ENCODE measurements around the gene TIPARP. TPM values are rescaled to one million over a fixed set of nuclear protein-coding genes. Genes with fewer than 3 reads are reported as not detected.
"Not testable (repeated sequence)": the region's sequence is repeated elsewhere in the genome, so short reads cannot be mapped to it uniquely, and the experiment has no call there.

TIPARP gene
- total RNA-seq, 1 experiment from 2014 or later, result 116 TPM

- POLR2A ChIA-PET (ENCODE audit: low non-redundant PET), result no interaction called here
- intact Hi-C loops (cut with micrococcal nuclease; ENCODE audit: unreplicated experiment), result no loop called here
- Histone ChIP-seq H3K4me3 (ENCODE audit: low read depth, low read length, poor library complexity, severe bottlenecking) (no peak overlapping the region), H3K9me3 (ENCODE audit: low read depth, low read length, poor library complexity, severe bottlenecking) (no peaks in the 10 kb centered on the region), H3K27me3 (replicated peaks; ENCODE audit: insufficient read depth, low read depth, low read length, poor library complexity) (no peaks in the 10 kb centered on the region), H3K27ac (ENCODE audit: low read depth, low read length, poor library complexity, severe bottlenecking) (no peak overlapping the region), H3K4me1 (ENCODE audit: insufficient read depth, low read length, poor library complexity, severe bottlenecking) (peaks cover 16% of the 10 kb centered on the region), H3K36me3 (ENCODE audit: insufficient read depth, low read length, poor library complexity, severe bottlenecking) (no peaks in the 10 kb centered on the region)
- BruUV-seq (replicated peaks), result no TSS peak
- no peak for TF ChIP-seq CTCF (conservative IDR thresholded peaks at IDR 0.05; ENCODE audit: low read depth, low read length)
- no peak for TF ChIP-seq EZH2 (IDR thresholded peaks at IDR 0.05; ENCODE audit: borderline replicate concordance, low read depth, low read length, poor library complexity, severe bottlenecking)
- CTCF ChIA-PET, result no interaction called here
- DNase-seq (ENCODE audit: low spot score), result no peak
Measured at GRCh38 chr3:156732715-156733421, 58.5 kb downstream of the TIPARP start.

- H3K27ac ChIP-seq (ENCODE audit: low read depth, low read length, poor library complexity, severe bottlenecking); POLR2A ChIA-PET (ENCODE audit: low non-redundant PET); BruUV-seq (replicated peaks); H3K9me3 ChIP-seq (ENCODE audit: low read depth, low read length, poor library complexity, severe bottlenecking); H3K4me3 ChIP-seq (ENCODE audit: low read depth, low read length, poor library complexity, severe bottlenecking); H3K27me3 ChIP-seq (replicated peaks; ENCODE audit: insufficient read depth, low read depth, low read length, poor library complexity); H3K36me3 ChIP-seq (ENCODE audit: insufficient read depth, low read length, poor library complexity, severe bottlenecking); CTCF ChIA-PET; DNase-seq (ENCODE audit: low spot score); intact Hi-C loops (cut with micrococcal nuclease; ENCODE audit: unreplicated experiment): not testable (repeated sequence)
- peaks cover 16% of the 10 kb centered on the region for H3K4me1 ChIP-seq (ENCODE audit: insufficient read depth, low read length, poor library complexity, severe bottlenecking)
Measured at GRCh38 chr3:156734661-156735060, 60.3 kb downstream of the TIPARP start.

GRCh38 chr3:156735471-156735870 is 61.1 kb downstream of the TIPARP start:
- no peak for DNase-seq (ENCODE audit: low spot score)
- Histone ChIP-seq H3K9me3 (ENCODE audit: low read depth, low read length, poor library complexity, severe bottlenecking) (no peaks in the 10 kb centered on the region), H3K27ac (ENCODE audit: low read depth, low read length, poor library complexity, severe bottlenecking) (no peak overlapping the region), H3K4me1 (ENCODE audit: insufficient read depth, low read length, poor library complexity, severe bottlenecking) (peaks cover 16% of the 10 kb centered on the region), H3K4me3 (ENCODE audit: low read depth, low read length, poor library complexity, severe bottlenecking) (no peak overlapping the region), H3K27me3 (replicated peaks; ENCODE audit: insufficient read depth, low read depth, low read length, poor library complexity) (no peaks in the 10 kb centered on the region), H3K36me3 (ENCODE audit: insufficient read depth, low read length, poor library complexity, severe bottlenecking) (no peaks in the 10 kb centered on the region)
- intact Hi-C loops (cut with micrococcal nuclease; ENCODE audit: unreplicated experiment), result no loop called here
- no peak for TF ChIP-seq CTCF (conservative IDR thresholded peaks at IDR 0.05; ENCODE audit: low read depth, low read length)
- TF ChIP-seq EZH2 (IDR thresholded peaks at IDR 0.05; ENCODE audit: borderline replicate concordance, low read depth, low read length, poor library complexity, severe bottlenecking), result no peak
- ChIA-PET CTCF (no interaction called here), POLR2A (ENCODE audit: low non-redundant PET) (no interaction called here)
- no TSS peak for BruUV-seq (replicated peaks)

GRCh38 chr3:156737049-156737448 is 62.7 kb downstream of the TIPARP start:
- H3K9me3 ChIP-seq (ENCODE audit: low read depth, low read length, poor library complexity, severe bottlenecking); DNase-seq (ENCODE audit: low spot score); H3K4me3 ChIP-seq (ENCODE audit: low read depth, low read length, poor library complexity, severe bottlenecking); H3K4me1 ChIP-seq (ENCODE audit: insufficient read depth, low read length, poor library complexity, severe bottlenecking); POLR2A ChIA-PET (ENCODE audit: low non-redundant PET); intact Hi-C loops (cut with micrococcal nuclease; ENCODE audit: unreplicated experiment); H3K27ac ChIP-seq (ENCODE audit: low read depth, low read length, poor library complexity, severe bottlenecking); CTCF ChIA-PET; H3K27me3 ChIP-seq (replicated peaks; ENCODE audit: insufficient read depth, low read depth, low read length, poor library complexity); H3K36me3 ChIP-seq (ENCODE audit: insufficient read depth, low read length, poor library complexity, severe bottlenecking); BruUV-seq (replicated peaks): not testable (repeated sequence)

Data from A673 (cell line).